ES-I3 (cell line): ENCODE results near the gene FOXE3.

ENCODE experiments used
- H3K36me3 ChIP-seq: 2 replicates; pipeline ENCODE4 v1.6.1; 2013; ENCODE audit warnings: mild to moderate bottlenecking, low read length, control low read depth, moderate library complexity; ENCODE audit not compliant: insufficient read depth
- H3K4me1 ChIP-seq: 2 replicates; pipeline ENCODE4 v1.6.1; 2013; ENCODE audit warnings: mild to moderate bottlenecking, control low read depth, low read length; ENCODE audit not compliant: insufficient read depth
- H3K9ac ChIP-seq: 2 replicates; pipeline ENCODE4 v1.6.1; 2013; ENCODE audit warnings: low read depth, mild to moderate bottlenecking, low read length, moderate library complexity
- H3K9me3 ChIP-seq: 2 replicates; pipeline ENCODE4 v1.6.1; 2013; ENCODE audit warnings: mild to moderate bottlenecking, low read length, moderate library complexity; ENCODE audit not compliant: control insufficient read depth, insufficient read depth

The FOXE3 gene

DNA sequence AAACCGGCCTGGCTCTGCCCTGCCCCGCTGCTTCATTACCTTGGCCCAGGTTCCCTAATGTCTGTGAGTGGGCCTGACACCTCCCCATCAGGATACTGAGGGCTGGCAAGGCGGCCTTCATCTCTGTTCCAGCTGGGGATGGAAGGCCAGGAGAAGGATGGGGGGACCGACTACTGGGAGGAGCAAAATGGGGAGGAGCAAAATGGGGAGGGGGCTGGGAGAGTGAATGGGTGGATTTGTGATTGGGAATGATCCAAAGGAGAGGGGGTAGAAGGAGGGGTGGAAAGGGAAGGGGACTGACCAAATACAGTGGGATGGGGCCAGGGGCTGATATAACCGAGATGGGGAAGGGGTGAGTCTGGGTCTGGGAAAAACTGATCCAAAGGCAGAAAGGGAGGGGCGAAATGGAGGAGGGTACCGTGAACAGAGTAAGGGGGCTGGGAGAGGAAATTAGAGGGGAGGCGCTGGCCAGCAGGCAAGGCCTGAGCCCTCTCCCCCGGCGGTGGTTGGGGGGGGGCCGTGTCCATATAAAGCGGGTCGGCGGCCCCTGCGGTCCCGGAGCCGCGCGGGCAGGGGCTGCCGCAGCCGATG, at the start of gene FOXE3:
TSS of gene FOXE3 (plus strand) at position 558 of the 591 bp plus-strand sequence. CDS start at position 589, 31 bp downstream.
- no peaks in the 10 kb centered on the region for H3K4me1 ChIP-seq
- peak within 1 kb of the TSS; percentile 47; the same call in 1 of the 2 replicates for H3K9ac ChIP-seq
- no peaks in the 10 kb centered on the region for H3K9me3 ChIP-seq
- H3K36me3 ChIP-seq: no peaks in the 10 kb centered on the region

- Histone ChIP-seq H3K9ac (no peak overlapping the region), H3K9me3 (no peaks in the 10 kb centered on the region), H3K36me3 (no peaks in the 10 kb centered on the region; the same call in 1 of the 2 replicates), H3K4me1 (no peaks in the 10 kb centered on the region)
Measured at GRCh38 chr1:47367651-47368050, 48.4 kb upstream of the FOXE3 start.

DNA sequence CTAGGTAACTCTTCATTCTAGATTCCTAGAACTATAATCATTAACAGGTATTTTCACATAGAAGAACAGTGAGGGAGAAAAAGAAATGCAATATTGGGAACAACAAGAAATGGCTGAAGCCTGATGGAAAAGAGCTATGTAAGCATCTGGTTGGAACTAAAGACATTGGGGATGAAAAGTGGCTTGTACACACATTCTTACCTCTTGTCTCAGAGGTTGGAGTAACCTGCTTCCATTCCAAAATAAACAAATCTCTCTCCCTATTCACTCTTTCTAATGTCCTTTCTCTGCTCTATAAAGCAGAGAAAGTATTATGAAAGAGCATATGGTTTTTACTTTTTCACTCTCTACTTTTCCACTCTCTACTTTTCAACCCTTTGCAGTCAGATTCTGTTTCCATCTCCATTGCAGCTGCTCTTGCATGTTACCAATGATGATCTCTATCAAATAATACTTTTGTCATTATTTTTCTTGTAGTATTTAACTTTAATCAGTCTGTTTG, 45.0 kb upstream of the FOXE3 start:
- Histone ChIP-seq H3K9me3 (no peaks in the 10 kb centered on the region), H3K9ac (no peak overlapping the region), H3K4me1 (no peaks in the 10 kb centered on the region), H3K36me3 (no peaks in the 10 kb centered on the region; the same call in 1 of the 2 replicates)

DNA sequence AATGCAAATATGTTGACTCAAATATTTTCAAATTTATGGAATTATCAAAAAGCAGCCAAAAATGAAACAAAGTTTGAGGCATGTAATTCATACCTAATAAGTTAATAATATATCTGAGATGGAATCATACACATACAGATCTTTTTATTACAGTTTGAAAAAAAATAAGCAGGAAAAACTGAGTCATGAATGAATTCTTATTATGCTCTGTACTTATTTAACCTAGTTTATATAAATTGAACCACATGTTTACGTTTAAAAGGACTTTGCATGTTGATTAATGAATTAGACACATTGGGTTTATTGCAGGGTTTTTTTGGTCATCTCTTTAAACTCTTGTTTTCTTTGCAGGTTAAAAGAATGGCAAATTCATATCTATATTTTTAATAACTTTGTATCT, 41.6 kb upstream of the FOXE3 start:
- Histone ChIP-seq H3K9ac (no peak overlapping the region), H3K4me1 (no peaks in the 10 kb centered on the region), H3K36me3 (no peaks in the 10 kb centered on the region), H3K9me3 (no peaks in the 10 kb centered on the region)

DNA sequence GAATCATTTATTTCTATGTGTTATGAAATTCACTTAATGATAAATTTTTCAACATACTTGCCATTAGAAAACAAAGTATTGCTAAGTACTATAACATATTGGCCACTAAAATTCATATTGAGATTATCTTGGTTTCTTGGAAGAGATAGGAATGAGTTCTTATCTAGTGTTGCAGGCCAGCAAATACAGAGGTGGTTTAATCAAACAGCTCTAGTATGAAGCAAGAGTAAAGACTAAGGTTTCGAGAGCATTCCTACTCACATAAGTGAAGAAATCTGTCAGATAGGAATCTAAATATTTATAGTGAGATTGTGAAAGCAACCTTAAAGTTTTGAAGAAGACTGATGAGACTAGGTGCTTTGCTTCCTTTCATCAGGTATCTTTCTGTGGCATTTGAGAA, 37.9 kb upstream of the FOXE3 start:
- Histone ChIP-seq H3K9me3 (no peaks in the 10 kb centered on the region), H3K9ac (no peak overlapping the region), H3K4me1 (no peaks in the 10 kb centered on the region), H3K36me3 (no peaks in the 10 kb centered on the region)

- Histone ChIP-seq H3K9me3 (no peaks in the 10 kb centered on the region), H3K4me1 (no peaks in the 10 kb centered on the region), H3K36me3 (0 out of 2 replicates have a peak, but pooled peaks cover 2% of the 10 kb centered on the region), H3K9ac (no peak overlapping the region)
Measured at GRCh38 chr1:47380699-47381098, 35.4 kb upstream of the FOXE3 start.

DNA sequence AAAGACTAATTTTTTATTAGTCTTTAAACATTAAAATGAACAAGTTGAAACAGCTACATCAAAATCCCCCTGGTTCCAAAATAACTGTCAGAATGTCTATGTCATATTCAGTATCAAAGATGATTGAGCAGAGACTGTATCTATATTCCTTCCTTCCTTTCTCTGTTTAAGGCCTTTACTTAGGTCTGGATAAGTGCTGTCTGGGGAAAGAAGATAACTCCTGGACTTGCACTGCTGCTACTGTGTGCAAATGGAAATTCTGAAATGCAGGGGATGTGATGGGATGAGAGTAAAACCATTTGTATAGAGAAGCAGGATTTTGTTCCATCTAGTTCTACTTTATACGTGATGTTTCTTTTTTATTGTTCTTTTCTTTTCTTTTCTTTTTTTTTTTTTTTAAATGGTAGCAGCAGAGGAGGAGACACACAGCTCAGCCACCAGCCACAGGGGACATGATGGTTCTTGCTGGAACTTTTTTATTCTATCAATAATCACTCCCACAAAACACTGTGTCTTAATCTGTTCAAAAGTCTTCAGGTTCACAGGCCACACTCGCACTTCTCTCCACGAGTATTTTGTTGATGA, 33.6 kb upstream of the FOXE3 start:
- 0 out of 2 replicates have a peak, but pooled peaks cover 2% of the 10 kb centered on the region for H3K36me3 ChIP-seq
- H3K9ac ChIP-seq: no peak overlapping the region
- no peaks in the 10 kb centered on the region for H3K4me1 ChIP-seq
- H3K9me3 ChIP-seq: no peaks in the 10 kb centered on the region

- Histone ChIP-seq H3K36me3 (0 out of 2 replicates have a peak, but pooled peaks cover 2% of the 10 kb centered on the region), H3K4me1 (no peaks in the 10 kb centered on the region), H3K9ac (no peak overlapping the region), H3K9me3 (no peaks in the 10 kb centered on the region)
Measured at GRCh38 chr1:47384083-47384482, 32.0 kb upstream of the FOXE3 start.

- Histone ChIP-seq H3K9me3 (no peaks in the 10 kb centered on the region), H3K36me3 (0 out of 2 replicates have a peak, but pooled peaks cover 2% of the 10 kb centered on the region), H3K9ac (no peak overlapping the region), H3K4me1 (no peaks in the 10 kb centered on the region)
Measured at GRCh38 chr1:47385020-47385419, 31.1 kb upstream of the FOXE3 start.

DNA sequence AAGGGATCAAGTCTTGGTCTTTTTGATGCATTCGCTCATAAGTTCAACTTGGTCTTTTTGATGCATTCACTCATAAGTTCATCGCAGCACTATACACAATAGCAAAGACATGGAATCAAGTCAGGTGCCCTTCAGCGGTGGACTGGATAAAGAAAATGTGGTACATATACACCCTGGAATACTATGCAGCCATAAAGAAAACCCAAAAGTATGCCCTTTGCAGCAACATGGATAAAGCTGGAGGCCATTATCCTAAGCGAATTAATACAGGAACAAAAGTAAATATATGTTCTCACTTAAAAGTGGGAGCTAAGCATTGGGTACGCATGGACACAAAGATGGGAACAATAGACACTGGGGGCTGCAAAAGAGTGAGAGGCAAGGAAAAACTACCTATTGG, 29.8 kb upstream of the FOXE3 start:
- Histone ChIP-seq H3K9ac (no peak overlapping the region), H3K36me3 (0 out of 2 replicates have a peak, but pooled peaks cover 2% of the 10 kb centered on the region), H3K9me3 (no peaks in the 10 kb centered on the region), H3K4me1 (no peaks in the 10 kb centered on the region)

- Histone ChIP-seq H3K4me1 (no peaks in the 10 kb centered on the region), H3K9me3 (no peaks in the 10 kb centered on the region), H3K9ac (no peak overlapping the region), H3K36me3 (0 out of 2 replicates have a peak, but pooled peaks cover 2% of the 10 kb centered on the region)
Measured at GRCh38 chr1:47388030-47388890, 27.8 kb upstream of the FOXE3 start.

DNA sequence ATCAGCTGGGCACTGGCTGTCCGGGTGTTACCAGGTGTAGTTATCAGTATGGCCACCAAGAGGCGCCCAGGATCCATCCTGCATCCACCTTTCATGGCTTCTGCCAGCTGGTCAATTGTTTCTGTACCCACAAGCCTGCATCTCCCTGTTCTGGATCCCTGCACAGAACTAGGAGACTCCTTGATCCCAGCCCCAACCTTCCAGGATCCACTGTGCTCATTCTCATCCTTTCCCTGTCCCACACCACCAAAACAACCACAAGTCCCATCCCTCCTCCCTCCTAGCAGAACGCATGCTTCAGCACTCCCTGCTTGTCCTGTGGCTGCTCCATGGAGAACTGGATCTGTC, 27.2 kb upstream of the FOXE3 start:
- H3K36me3 ChIP-seq: 0 out of 2 replicates have a peak, but pooled peaks cover 2% of the 10 kb centered on the region
- H3K9me3 ChIP-seq: no peaks in the 10 kb centered on the region
- no peak overlapping the region for H3K9ac ChIP-seq
- H3K4me1 ChIP-seq: no peaks in the 10 kb centered on the region

GRCh38 chr1:47389731-47390130, 26.4 kb upstream of the FOXE3 start:
- Histone ChIP-seq H3K4me1 (no peaks in the 10 kb centered on the region), H3K36me3 (0 out of 2 replicates have a peak, but pooled peaks cover 2% of the 10 kb centered on the region), H3K9me3 (no peaks in the 10 kb centered on the region), H3K9ac (no peak overlapping the region)

- no peaks in the 10 kb centered on the region for H3K36me3 ChIP-seq
- H3K9ac ChIP-seq: no peak overlapping the region
- no peaks in the 10 kb centered on the region for H3K4me1 ChIP-seq
- H3K9me3 ChIP-seq: no peaks in the 10 kb centered on the region
Measured at GRCh38 chr1:47390843-47391242, 25.2 kb upstream of the FOXE3 start.
